HEK293 (cell line): ENCODE measurements around the gene SPIB.

ENCODE experiments used
- CTCF ChIA-PET: fragments of 350-600 bp; formaldehyde crosslinking; extraction: SDS; loops from one replicate; lab custom pipeline; 2021; ENCODE audit warnings: antibody characterized with exemption; lab: Yijun Ruan, JAX
- POLR2A ChIA-PET: fragments of 300-600 bp; formaldehyde crosslinking; extraction: SDS; loops from one replicate; lab custom pipeline; 2020; ENCODE audit warnings: antibody characterized with exemption, inconsistent platforms; lab: Yijun Ruan, JAX
- H3K27ac ChIP-seq: fragments of 200-500 bp; sonication (Bioruptor generic); 2 replicates; pipeline ENCODE4 v1.5.1; 2014; ENCODE audit warnings: low read depth, low read length, control low read depth, inconsistent platforms; ENCODE audit errors: extremely low read depth
- H3K36me3 ChIP-seq, 2 experiments: fragments of 200-500 bp in 1 of 2; sonication (Bioruptor generic) in 1 of 2; 1 replicate in 1 of 2; 2 replicates in 1 of 2; pipeline ENCODE4 v1.5.1; 2014 to 2017; ENCODE audit warnings: inconsistent platforms in 2 of 2, low read length in 2 of 2; ENCODE audit not compliant: control insufficient read depth in 2 of 2, insufficient read depth in 1 of 2
- H3K4me1 ChIP-seq: fragments of 200-500 bp; sonication (Bioruptor generic); 2 replicates; pipeline ENCODE4 v1.5.1; 2014; ENCODE audit warnings: mild to moderate bottlenecking, low read length, inconsistent platforms; ENCODE audit not compliant: control insufficient read depth, insufficient read depth
- H3K4me3 ChIP-seq: 2 replicates; pipeline ENCODE4 v1.5.1; 2011; ENCODE audit warnings: low read depth, mild to moderate bottlenecking, control low read depth, low read length, moderate library complexity
- H3K9me3 ChIP-seq: fragments of 200-500 bp; sonication (Bioruptor generic); 2 replicates; pipeline ENCODE4 v1.5.1; 2014; ENCODE audit warnings: low read depth, low read length, inconsistent platforms; ENCODE audit not compliant: control insufficient read depth, insufficient read depth
- BCL11B ChIP-seq: fragments of 450-650 bp; formaldehyde crosslinking; IDR thresholded peaks from 2 replicates; pipeline ENCODE4 v1.5.1; 2016; ENCODE audit warnings: low read depth, missing biosample characterization, missing genetic modification characterization
- EGR2 ChIP-seq: fragments of 450-650 bp; formaldehyde crosslinking; IDR thresholded peaks from 2 replicates; pipeline ENCODE4 v1.5.1; 2016; ENCODE audit warnings: low read depth, missing biosample characterization, missing genetic modification characterization
- IKZF3 ChIP-seq: fragments of 450-650 bp; IDR thresholded peaks from 2 replicates; pipeline ENCODE4 v1.5.0; 2018; ENCODE audit warnings: missing biosample characterization, mild to moderate bottlenecking, missing genetic modification characterization, moderate library complexity
- KLF8 ChIP-seq: fragments of 450-650 bp; formaldehyde crosslinking; IDR thresholded peaks from 2 replicates; pipeline ENCODE4 v1.5.1; 2016; ENCODE audit warnings: missing biosample characterization, missing genetic modification characterization
- PATZ1 ChIP-seq: fragments of 450-650 bp; formaldehyde crosslinking; IDR thresholded peaks from 2 replicates; pipeline ENCODE4 v1.5.1; 2016; ENCODE audit warnings: missing biosample characterization, missing genetic modification characterization
- PRDM4 ChIP-seq: fragments of 450-650 bp; formaldehyde crosslinking; IDR thresholded peaks from 2 replicates; pipeline ENCODE4 v1.5.1; 2017; ENCODE audit warnings: missing biosample characterization, missing genetic modification characterization
- ZBTB26 ChIP-seq: fragments of 450-650 bp; formaldehyde crosslinking; optimal IDR thresholded peaks from 2 replicates; pipeline ENCODE3; 2016; ENCODE audit warnings: missing biosample characterization, mild to moderate bottlenecking, missing genetic modification characterization
- ZBTB44 ChIP-seq: fragments of 450-650 bp; IDR thresholded peaks from 2 replicates; pipeline ENCODE4 v1.5.1; 2018; ENCODE audit warnings: missing biosample characterization, mild to moderate bottlenecking, missing genetic modification characterization
- ZEB2 ChIP-seq: fragments of 450-650 bp; formaldehyde crosslinking; IDR thresholded peaks from 2 replicates; pipeline ENCODE4 v1.5.1; 2016; ENCODE audit warnings: missing biosample characterization, missing genetic modification characterization
- ZFP37 ChIP-seq: fragments of 450-650 bp; formaldehyde crosslinking; IDR thresholded peaks from 2 replicates; pipeline ENCODE4 v1.5.1; 2016; ENCODE audit warnings: missing biosample characterization, missing genetic modification characterization
- ZNF112 ChIP-seq: fragments of 450-650 bp; formaldehyde crosslinking; IDR thresholded peaks from 2 replicates; pipeline ENCODE4 v1.5.0; 2017; ENCODE audit warnings: missing biosample characterization, missing genetic modification characterization
- ZNF175 ChIP-seq: fragments of 450-650 bp; formaldehyde crosslinking; IDR thresholded peaks from 2 replicates; pipeline ENCODE4 v1.5.1; 2016; ENCODE audit warnings: missing biosample characterization, missing genetic modification characterization
- ZNF24 ChIP-seq: fragments of 450-650 bp; formaldehyde crosslinking; IDR thresholded peaks from 2 replicates; pipeline ENCODE4 v1.5.1; 2016; ENCODE audit warnings: missing biosample characterization, missing genetic modification characterization
- ZNF266 ChIP-seq: fragments of 450-650 bp; formaldehyde crosslinking; IDR thresholded peaks from 2 replicates; pipeline ENCODE4 v1.5.1; 2016; ENCODE audit warnings: missing biosample characterization, missing genetic modification characterization, low read depth
- ZNF350 ChIP-seq: fragments of 450-650 bp; formaldehyde crosslinking; IDR thresholded peaks from 2 replicates; pipeline ENCODE4 v1.5.0; 2017; ENCODE audit warnings: missing biosample characterization, mild to moderate bottlenecking, missing genetic modification characterization
- ZNF473 ChIP-seq: fragments of 450-650 bp; formaldehyde crosslinking; IDR thresholded peaks from 2 replicates; pipeline ENCODE4 v1.5.1; 2017; ENCODE audit warnings: missing biosample characterization, missing genetic modification characterization
- ZNF560 ChIP-seq: fragments of 450-650 bp; formaldehyde crosslinking; IDR thresholded peaks from 2 replicates; pipeline ENCODE4 v1.5.1; 2017; ENCODE audit warnings: missing biosample characterization, missing genetic modification characterization, borderline replicate concordance
- ZNF580 ChIP-seq: fragments of 450-650 bp; formaldehyde crosslinking; IDR thresholded peaks from 2 replicates; pipeline ENCODE4 v1.5.1; 2016; ENCODE audit warnings: missing biosample characterization, missing genetic modification characterization
- ZNF600 ChIP-seq: fragments of 450-650 bp; formaldehyde crosslinking; IDR thresholded peaks from 2 replicates; pipeline ENCODE4 v1.5.1; 2016; ENCODE audit warnings: missing biosample characterization, missing genetic modification characterization
- ZNF654 ChIP-seq: fragments of 450-650 bp; formaldehyde crosslinking; IDR thresholded peaks from 2 replicates; pipeline ENCODE4 v1.5.1; 2016; ENCODE audit warnings: low read depth, missing biosample characterization, missing genetic modification characterization
- ZNF692 ChIP-seq: fragments of 450-650 bp; formaldehyde crosslinking; IDR thresholded peaks from 2 replicates; pipeline ENCODE4 v1.5.1; 2016; ENCODE audit warnings: missing biosample characterization, missing genetic modification characterization
- ZNF76 ChIP-seq: fragments of 450-650 bp; formaldehyde crosslinking; IDR thresholded peaks from 2 replicates; pipeline ENCODE4; 2016; ENCODE audit warnings: low read depth, missing biosample characterization, missing genetic modification characterization, borderline replicate concordance
- ZNF792 ChIP-seq: fragments of 450-650 bp; formaldehyde crosslinking; IDR thresholded peaks from 2 replicates; pipeline ENCODE4 v1.5.1; 2016; ENCODE audit warnings: missing biosample characterization, missing genetic modification characterization
- ZNF837 ChIP-seq: fragments of 450-650 bp; formaldehyde crosslinking; IDR thresholded peaks from 2 replicates; pipeline ENCODE4 v1.5.1; 2016; ENCODE audit warnings: missing biosample characterization, missing genetic modification characterization
- ZSCAN16 ChIP-seq: fragments of 450-650 bp; formaldehyde crosslinking; IDR thresholded peaks from 2 replicates; pipeline ENCODE4 v1.5.1; 2016; ENCODE audit warnings: missing biosample characterization, missing genetic modification characterization
- TF ChIP-seq, protein P1 (sequence below): fragments of 450-650 bp; formaldehyde crosslinking; IDR thresholded peaks from 2 replicates; pipeline ENCODE4 v1.5.1; 2016; ENCODE audit warnings: missing biosample characterization, missing genetic modification characterization

SPIB gene

DNA sequence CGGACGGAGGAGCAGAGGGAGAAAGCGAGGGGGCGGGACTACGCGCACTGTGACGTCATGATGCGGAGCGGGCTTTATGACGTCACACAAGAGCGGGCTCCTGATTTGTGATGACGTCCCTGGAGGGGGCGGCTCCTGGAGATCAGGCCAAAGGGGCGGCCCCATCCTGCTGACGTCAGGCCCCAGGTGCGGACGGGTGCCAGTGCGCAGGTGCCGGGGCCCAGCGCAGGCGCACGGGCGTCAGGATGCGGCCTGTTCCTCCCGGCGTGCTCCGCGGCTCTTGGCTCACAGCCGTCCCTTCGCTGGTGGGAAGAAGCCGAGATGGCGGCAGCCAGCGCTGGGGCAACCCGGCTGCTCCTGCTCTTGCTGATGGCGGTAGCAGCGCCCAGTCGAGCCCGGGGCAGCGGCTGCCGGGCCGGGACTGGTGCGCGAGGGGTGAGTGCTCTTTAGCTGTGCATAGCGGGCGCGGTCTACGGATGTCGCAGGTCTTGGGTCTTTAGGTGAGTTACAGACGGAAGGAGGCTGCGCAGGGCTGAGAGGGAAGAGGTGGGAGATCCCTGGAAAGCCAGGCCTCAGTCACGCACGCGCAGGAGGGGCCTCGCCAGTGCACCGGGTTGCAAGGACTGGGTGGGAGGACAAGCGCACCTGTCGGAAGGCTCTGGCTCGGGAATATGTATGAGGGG is 57.6 kb downstream of the SPIB start, which contains the start of the genes EMC10 and GARIN5A (continued):
- TF ChIP-seq, protein P1, sequence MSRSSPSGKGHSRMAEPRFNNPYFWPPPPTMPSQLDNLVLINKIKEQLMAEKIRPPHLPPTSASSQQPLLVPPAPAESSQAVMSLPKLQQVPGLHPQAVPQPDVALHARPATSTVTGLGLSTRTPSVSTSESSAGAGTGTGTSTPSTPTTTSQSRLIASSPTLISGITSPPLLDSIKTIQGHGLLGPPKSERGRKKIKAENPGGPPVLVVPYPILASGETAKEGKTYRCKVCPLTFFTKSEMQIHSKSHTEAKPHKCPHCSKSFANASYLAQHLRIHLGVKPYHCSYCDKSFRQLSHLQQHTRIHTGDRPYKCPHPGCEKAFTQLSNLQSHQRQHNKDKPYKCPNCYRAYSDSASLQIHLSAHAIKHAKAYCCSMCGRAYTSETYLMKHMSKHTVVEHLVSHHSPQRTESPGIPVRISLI (tag by site-specific recombination), result no peak
- TF ChIP-seq ZFP37, result peak; percentile 90
- TF ChIP-seq ZBTB44 (tag by site-specific recombination), result peak; percentile 6; the same call in 1 of the 2 replicates
- no peak for TF ChIP-seq ZNF654 (tag by site-specific recombination)
- TF ChIP-seq ZNF692 (tag by site-specific recombination), result peak; percentile 66; the same call in 1 of the 2 replicates
- TF ChIP-seq ZNF266 (tag by site-specific recombination), result no peak
- peak; percentile 93 for TF ChIP-seq IKZF3
- no peak for TF ChIP-seq ZNF560 (tag by site-specific recombination)

GRCh38 chr19:50476907-50477238 is 58.1 kb downstream of the SPIB start:
- CTCF ChIA-PET, result interaction anchor here (0.6 to 0.9 kb wide), 4 partner anchors 12 to 240 kb away, joined by 3 to 6 read pairs (median 4); no protein-coding TSS in a partner anchor
- H3K9me3 ChIP-seq, result no peaks in the 10 kb centered on the region
- peak overlapping the region; percentile 98 for H3K27ac ChIP-seq
- peak overlapping the region; percentile 96 for H3K4me3 ChIP-seq
- peaks cover 9 to 37% of the 10 kb centered on the region in 2 experiments; a peak in 2 of 3 replicates for H3K36me3 ChIP-seq
- peaks cover 7% of the 10 kb centered on the region; the same call in 1 of the 2 replicates for H3K4me1 ChIP-seq
- POLR2A ChIA-PET, result interaction anchor here (0.6 kb wide), 1 partner anchor 11 kb away, joined by 3 read pairs; no protein-coding TSS in a partner anchor
- TF ChIP-seq ZNF837 (tag by site-specific recombination) (no peak), PRDM4 (0 out of 2 replicates have a peak, but pooled peaks have one; percentile 7), KLF8 (tag by site-specific recombination) (0 out of 2 replicates have a peak, but pooled peaks have one; percentile 10), ZBTB26 (tag by site-specific recombination) (no peak), ZNF112 (no peak), ZEB2 (tag by site-specific recombination) (0 out of 2 replicates have a peak, but pooled peaks have one; percentile 39), ZNF350 (tag by site-specific recombination) (no peak), BCL11B (tag by site-specific recombination) (peak; percentile 29; the same call in 1 of the 2 replicates), EGR2 (no peak), ZNF24 (no peak), ZNF600 (peak; percentile 25), PATZ1 (tag by site-specific recombination) (no peak), ZNF473 (tag by site-specific recombination) (no peak), ZSCAN16 (no peak), ZNF76 (tag by site-specific recombination) (no peak), ZNF792 (no peak), ZNF175 (tag by site-specific recombination) (no peak), ZNF580 (tag by site-specific recombination) (no peak)
